BLaER1 treated with 17β-estradiol and CSF1 and Interleukin-3, amounts not matched to agents 10 nM and 100 nM (cell line): ENCODE measurements around the gene GTPBP10.

ENCODE experiments used
- H3K27ac ChIP-seq, 11 experiments: shearing (Covaris generic); formaldehyde crosslinking; 2 replicates each; pipeline ENCODE4 v1.8.1; 2022
- H3K27me3 ChIP-seq, 11 experiments: shearing (Covaris generic); formaldehyde crosslinking; 2 replicates each; pipeline ENCODE4 v1.8.1; 2022
- H3K36me3 ChIP-seq, 11 experiments: shearing (Covaris generic); formaldehyde crosslinking; 2 replicates each; pipeline ENCODE4 v1.8.1; 2022
- H3K4me1 ChIP-seq, 10 experiments: shearing (Covaris generic); formaldehyde crosslinking; 2 replicates each; pipeline ENCODE4 v1.8.1; 2022
- H3K4me2 ChIP-seq, 11 experiments: shearing (Covaris generic); formaldehyde crosslinking; 2 replicates each; pipeline ENCODE4 v1.8.1; 2022
- H3K4me3 ChIP-seq, 10 experiments: shearing (Covaris generic); formaldehyde crosslinking; 2 replicates each; pipeline ENCODE4 v1.8.1; 2022
- H3K9ac ChIP-seq, 11 experiments: shearing (Covaris generic); formaldehyde crosslinking; 2 replicates each; pipeline ENCODE4 v1.8.1; 2022
- H3K9me3 ChIP-seq, 11 experiments: shearing (Covaris generic); formaldehyde crosslinking; replicated peaks in 1 of 11; 2 replicates each; pipeline ENCODE4 v1.8.1; 2022
- H4K20me1 ChIP-seq, 11 experiments: shearing (Covaris generic); formaldehyde crosslinking; 2 replicates each; pipeline ENCODE4 v1.8.1; 2022
- Cebpa-rat ChIP-seq, 11 experiments: shearing (Covaris generic); IDR thresholded peaks; 2 replicates each; pipeline ENCODE4 v1.8.1; 2022

The GTPBP10 gene

GRCh38 chr7:90433221-90433620, 86.7 kb downstream of the GTPBP10 start:
- H3K27ac ChIP-seq: no peak overlapping the region
- no peak for TF ChIP-seq Cebpa-rat (IDR thresholded peaks at IDR 0.05)
- H3K27me3 ChIP-seq: no peaks in the 10 kb centered on the region
- H3K4me1 ChIP-seq: no peaks in the 10 kb centered on the region
- H4K20me1 ChIP-seq: no peaks in the 10 kb centered on the region
- peaks cover 0 to 15% (median 0%) of the 10 kb centered on the region in 11 experiments; a peak in 5 of 22 replicates for H3K36me3 ChIP-seq
- H3K9ac ChIP-seq: no peak overlapping the region
- H3K4me3 ChIP-seq: no peak overlapping the region
- no peak overlapping the region for H3K4me2 ChIP-seq
- peaks cover 29 to 54% (median 46%) of the 10 kb centered on the region in 11 experiments for H3K9me3 ChIP-seq
